Stimulated activated CD4-positive, alpha-beta T cell treated with anti-CD3 and anti-CD28 coated beads, Interleukin-1b, Interleukin-23, amount 100 ng/mL, for 1 hour (primary cell): ENCODE results near the gene GAD2.
"Not testable (repeated sequence)": the region's sequence is repeated elsewhere in the genome, so short reads cannot be mapped to it uniquely, and the experiment has no call there.

ENCODE experiments used
- DNase-seq, 2 donors: peaks; one replicate each; pipeline ENCODE4 v3.0.0-alpha.2; 2020; ENCODE audit warnings: low read depth in 2 of 2

The GAD2 gene

GRCh38 chr10:26314265-26315013, 97.9 kb downstream of the GAD2 start:
- DNase-seq, result no peak

- DNase-seq, result no peak
These were observed 102.1 kb downstream of the GAD2 start for GRCh38 chr10:26318672-26319071.

GRCh38 chr10:26323219-26323618, 106.6 kb downstream of the GAD2 start:
- no peak for DNase-seq

- no peak for DNase-seq
These were observed 110.3 kb downstream of the GAD2 start for GRCh38 chr10:26326851-26327250.

- no peak for DNase-seq
These were observed 111.2 kb downstream of the GAD2 start for GRCh38 chr10:26327811-26328210.

GRCh38 chr10:26331371-26331770, 114.8 kb downstream of the GAD2 start:
- DNase-seq, result no peak

- no peak for DNase-seq
These were observed 117.8 kb downstream of the GAD2 start for GRCh38 chr10:26334232-26334931.

- peak; percentile 26 to 28 for DNase-seq
These were observed 118.5 kb downstream of the GAD2 start for GRCh38 chr10:26334932-26335573.

GRCh38 chr10:26335574-26336093, 119.1 kb downstream of the GAD2 start:
- DNase-seq, result no peak

GRCh38 chr10:26336979-26337378, 120.4 kb downstream of the GAD2 start:
- no peak for DNase-seq

GRCh38 chr10:26341701-26342100, 125.1 kb downstream of the GAD2 start:
- DNase-seq, result no peak

- DNase-seq, result not testable (repeated sequence)
These were observed 132.3 kb downstream of the GAD2 start for GRCh38 chr10:26348821-26349417.
